Measurements from ENCODE around the gene WDR64.

The WDR64 gene

GRCh38 chr1:241838897-241839296 lies 186.8 kb downstream of the WDR64 start:
- DNase-seq (ENCODE audit: low spot score): no peak

GRCh38 chr1:241839369-241839979 lies 187.4 kb downstream of the WDR64 start:
- no peak for DNase-seq (ENCODE audit: low spot score)

- DNase-seq (ENCODE audit: low spot score): no peak
These were observed 188.1 kb downstream of the WDR64 start for GRCh38 chr1:241840164-241840563.

- DNase-seq (ENCODE audit: low spot score): no peak
These were observed 189.6 kb downstream of the WDR64 start for GRCh38 chr1:241841691-241842090.

- DNase-seq (ENCODE audit: low spot score): no peak
These were observed 190.5 kb downstream of the WDR64 start for GRCh38 chr1:241842565-241842964.

GRCh38 chr1:241844593-241844992 lies 192.5 kb downstream of the WDR64 start:
- no peak for DNase-seq (ENCODE audit: low spot score)

- DNase-seq (ENCODE audit: low spot score): no peak
These were observed 194.3 kb downstream of the WDR64 start for GRCh38 chr1:241846375-241846774.

GRCh38 chr1:241846862-241847539 lies 194.9 kb downstream of the WDR64 start:
- no peak for DNase-seq (ENCODE audit: low spot score)

GRCh38 chr1:241847540-241847795 lies 195.4 kb downstream of the WDR64 start:
- DNase-seq (ENCODE audit: low spot score): no peak

- DNase-seq (ENCODE audit: low spot score): peak; percentile 93
These were observed 196.0 kb downstream of the WDR64 start, which contains the start of gene EXO1 for GRCh38 chr1:241847796-241848685. Gene EXO1 (plus strand): TSS chr1:241848204. CDS start chr1:241850426, 2,222 bp downstream.

GRCh38 chr1:241848686-241849344 lies 196.7 kb downstream of the WDR64 start:
- no peak for DNase-seq (ENCODE audit: low spot score)

- no peak for DNase-seq (ENCODE audit: low spot score)
These were observed 197.2 kb downstream of the WDR64 start for GRCh38 chr1:241849345-241849695.
